ENCODE data around the gene SUSD1.

Gene SUSD1

GRCh38 chr9:112186695-112187094 lies 11.6 kb upstream of the SUSD1 start:
- no peak for TF ChIP-seq CTCF (IDR thresholded peaks at IDR 0.05)
- no peak overlapping the region for H3K4me3 ChIP-seq
- H3K27ac ChIP-seq = no peak overlapping the region
- DNase-seq (ENCODE audit: low spot score) = no peak

- no peak for TF ChIP-seq CTCF (IDR thresholded peaks at IDR 0.05)
- no peak for DNase-seq (ENCODE audit: low spot score)
- H3K4me3 ChIP-seq = no peak overlapping the region
- no peak overlapping the region for H3K27ac ChIP-seq
Measured at GRCh38 chr9:112184946-112185345, 9.8 kb upstream of the SUSD1 start.

- no peak overlapping the region for H3K4me3 ChIP-seq
- no peak overlapping the region for H3K27ac ChIP-seq
- DNase-seq (ENCODE audit: low spot score) = no peak
- TF ChIP-seq CTCF (IDR thresholded peaks at IDR 0.05) = no peak
Measured at GRCh38 chr9:112184221-112184620, 9.1 kb upstream of the SUSD1 start.

GRCh38 chr9:112180387-112180881 lies 5.3 kb upstream of the SUSD1 start:
- Histone ChIP-seq H3K4me3 (no peak overlapping the region), H3K27ac (no peak overlapping the region)
- no peak for DNase-seq (ENCODE audit: low spot score)
- no peak for TF ChIP-seq CTCF (IDR thresholded peaks at IDR 0.05)

- TF ChIP-seq CTCF (IDR thresholded peaks at IDR 0.05) = no peak
- Histone ChIP-seq H3K27ac (no peak overlapping the region), H3K4me3 (no peak overlapping the region)
- no peak for DNase-seq (ENCODE audit: low spot score)
Measured at GRCh38 chr9:112179816-112180215, 4.7 kb upstream of the SUSD1 start.

- DNase-seq (ENCODE audit: low spot score) = no peak
- Histone ChIP-seq H3K27ac (no peak overlapping the region), H3K4me3 (no peak overlapping the region)
- TF ChIP-seq CTCF (IDR thresholded peaks at IDR 0.05) = no peak
Measured at GRCh38 chr9:112176524-112176923, 1.4 kb upstream of the SUSD1 start.

GRCh38 chr9:112175796-112176315 lies 759 bp upstream of the SUSD1 start:
- no peak for TF ChIP-seq CTCF (IDR thresholded peaks at IDR 0.05)
- no peak for DNase-seq (ENCODE audit: low spot score)
- Histone ChIP-seq H3K4me3 (peak overlapping the region; percentile 69), H3K27ac (no peak overlapping the region)

Data from coronary artery (tissue), 2 donors.